Thymus (tissue), 11 donors: ENCODE results near the gene TSPAN15. TPM values are rescaled to one million over a fixed set of nuclear protein-coding genes. Genes with fewer than 3 reads are reported as not detected.

Experiments used
- DNase-seq, 9 donors: peaks; one replicate each; pipeline ENCODE4 v3.0.0-alpha.2; 2013; ENCODE audit warnings: low spot score in 9 of 9, low read depth in 6 of 9, missing footprints in 1 of 9
- H3K27ac ChIP-seq, 2 donors: one replicate each; pipeline ENCODE4 v1.5.1; 2013; ENCODE audit warnings: control low read depth in 1 of 2, low read depth in 1 of 2, low read length in 1 of 2, mild to moderate bottlenecking in 1 of 2, moderate library complexity in 1 of 2
- H3K27me3 ChIP-seq, 2 donors: one replicate each; pipeline ENCODE4 v1.5.1; 2013; ENCODE audit warnings: low read length in 1 of 2; ENCODE audit not compliant: control insufficient read depth in 2 of 2, insufficient read depth in 1 of 2
- H3K36me3 ChIP-seq, 2 donors: one replicate each; pipeline ENCODE4 v1.5.1; 2013; ENCODE audit warnings: low read length in 1 of 2, mild to moderate bottlenecking in 1 of 2, moderate library complexity in 1 of 2; ENCODE audit not compliant: control insufficient read depth in 2 of 2, insufficient read depth in 2 of 2
- H3K4me1 ChIP-seq, 2 donors: one replicate each; pipeline ENCODE4 v1.5.1; 2013; ENCODE audit warnings: low read length in 2 of 2; ENCODE audit not compliant: control insufficient read depth in 2 of 2, insufficient read depth in 2 of 2
- H3K4me3 ChIP-seq, 2 donors: one replicate each; pipeline ENCODE4 v1.5.1; 2013; ENCODE audit warnings: low read length in 2 of 2, control low read depth in 1 of 2, mild to moderate bottlenecking in 1 of 2
- H3K9me3 ChIP-seq, 2 donors: one replicate each; pipeline ENCODE4 v1.5.1; 2013; ENCODE audit warnings: low read length in 1 of 2, mild to moderate bottlenecking in 1 of 2; ENCODE audit not compliant: control insufficient read depth in 2 of 2, insufficient read depth in 1 of 2
- WGBS: extraction: QIAGEN DNeasy Blood & Tissue Kit; methylation state at CpG from one replicate; pipeline ENCODE4 v1.1.7; 2013; 5-methylcytosine and 5-hydroxymethylcytosine counted together
- polyA plus RNA-seq: library from polyadenylated mRNA; stranded (reverse); fragments of 200-250 nt; gene quantifications from one replicate; pipeline ENCODE4 v1.2.3, GENCODE V29; 2013
- total RNA-seq: library from RNA; stranded (reverse); fragments of 120-200 nt; gene quantifications from one replicate; pipeline ENCODE4 v1.2.4, GENCODE V29; 2013
- donor health status: healthy.

Gene TSPAN15
- total and polyA plus RNA-seq, 2 donors: 9.7 to 13.2 TPM

DNA sequence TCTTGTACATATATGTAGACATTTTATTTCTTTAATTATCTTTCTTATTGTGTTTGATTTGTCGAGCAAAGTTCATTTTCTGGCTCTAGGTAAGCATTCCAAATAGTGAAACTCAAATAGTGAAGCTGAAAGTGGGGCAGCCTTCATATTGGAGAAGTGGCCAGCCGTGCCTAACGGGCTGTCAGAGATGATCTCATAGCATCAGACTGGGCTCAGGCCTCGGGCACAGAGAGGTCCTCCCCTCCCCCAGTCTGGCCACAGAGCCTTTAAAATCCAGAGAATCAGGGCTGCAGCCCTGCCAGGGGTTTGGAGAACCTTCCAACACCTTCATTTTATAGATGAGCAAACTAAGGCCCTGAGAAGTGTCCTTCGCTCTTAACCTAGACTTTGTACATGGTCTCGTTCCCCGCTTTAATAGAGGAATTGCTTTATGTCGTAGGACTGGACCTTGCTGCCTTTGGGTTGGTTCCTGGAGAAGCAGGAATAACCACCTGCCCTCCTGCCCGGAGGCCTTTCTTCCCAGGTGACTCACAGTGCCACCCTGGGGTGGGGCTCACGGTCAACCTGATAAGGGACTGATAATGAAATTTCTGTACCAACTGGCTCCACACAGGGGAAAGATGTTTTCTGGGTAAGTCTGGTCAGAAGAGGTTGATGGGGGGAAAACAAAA, 7.3 kb downstream of the TSPAN15 start:
- Histone ChIP-seq H3K4me1 (peaks cover 0 to 13% of the 10 kb centered on the region in 2 donors), H3K4me3 (no peak overlapping the region)
- 97% methylated on average over 10 of the region's 10 CpGs for WGBS

DNA sequence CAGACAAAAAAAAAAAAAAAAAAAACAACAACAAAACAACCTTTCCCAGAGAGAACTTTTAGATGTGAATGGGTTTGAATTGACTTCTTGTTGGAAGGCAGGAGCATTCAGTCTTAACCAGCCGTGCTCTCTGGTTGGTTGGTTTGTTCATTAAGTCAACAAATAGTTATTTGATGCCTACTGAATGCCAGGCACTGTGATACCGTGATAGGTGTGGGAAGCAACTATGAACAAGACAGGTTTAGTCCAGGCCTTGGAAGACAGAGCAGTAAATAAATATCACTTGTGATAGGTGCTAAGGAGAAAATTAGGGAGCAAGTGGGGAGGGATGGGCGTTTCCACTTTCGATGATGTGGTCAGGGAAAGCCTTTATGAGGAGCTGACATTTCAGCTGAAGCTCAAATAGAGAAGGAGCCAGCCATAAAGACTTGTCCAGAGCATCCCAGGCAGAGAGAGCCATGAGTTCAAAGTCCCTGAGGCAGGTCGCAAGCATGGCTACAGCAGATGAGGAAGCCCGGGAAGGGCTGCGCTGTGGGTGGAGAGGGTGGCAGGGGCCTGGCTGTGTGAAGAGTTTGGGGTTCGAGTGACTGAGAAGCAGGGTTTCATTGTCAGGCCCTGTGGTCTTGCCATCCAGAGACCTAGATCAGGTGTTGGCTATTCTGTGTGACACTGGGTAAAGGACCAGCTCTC, 8.0 kb downstream of the TSPAN15 start:
- Histone ChIP-seq H3K4me3 (no peak overlapping the region), H3K27me3 (no peaks in the 10 kb centered on the region), H3K36me3 (no peaks in the 10 kb centered on the region), H3K27ac (no peak overlapping the region), H3K4me1 (peaks cover 0 to 18% of the 10 kb centered on the region in 2 donors), H3K9me3 (no peaks in the 10 kb centered on the region)
- no peak for DNase-seq
- 87% methylated on average over 8 of the region's 8 CpGs for WGBS

More for the DNA sequence above, 7.3 kb downstream of the TSPAN15 start:
- Histone ChIP-seq H3K36me3 (no peaks in the 10 kb centered on the region), H3K9me3 (no peaks in the 10 kb centered on the region), H3K27me3 (no peaks in the 10 kb centered on the region), H3K27ac (no peak overlapping the region)
- DNase-seq: no peak

DNA sequence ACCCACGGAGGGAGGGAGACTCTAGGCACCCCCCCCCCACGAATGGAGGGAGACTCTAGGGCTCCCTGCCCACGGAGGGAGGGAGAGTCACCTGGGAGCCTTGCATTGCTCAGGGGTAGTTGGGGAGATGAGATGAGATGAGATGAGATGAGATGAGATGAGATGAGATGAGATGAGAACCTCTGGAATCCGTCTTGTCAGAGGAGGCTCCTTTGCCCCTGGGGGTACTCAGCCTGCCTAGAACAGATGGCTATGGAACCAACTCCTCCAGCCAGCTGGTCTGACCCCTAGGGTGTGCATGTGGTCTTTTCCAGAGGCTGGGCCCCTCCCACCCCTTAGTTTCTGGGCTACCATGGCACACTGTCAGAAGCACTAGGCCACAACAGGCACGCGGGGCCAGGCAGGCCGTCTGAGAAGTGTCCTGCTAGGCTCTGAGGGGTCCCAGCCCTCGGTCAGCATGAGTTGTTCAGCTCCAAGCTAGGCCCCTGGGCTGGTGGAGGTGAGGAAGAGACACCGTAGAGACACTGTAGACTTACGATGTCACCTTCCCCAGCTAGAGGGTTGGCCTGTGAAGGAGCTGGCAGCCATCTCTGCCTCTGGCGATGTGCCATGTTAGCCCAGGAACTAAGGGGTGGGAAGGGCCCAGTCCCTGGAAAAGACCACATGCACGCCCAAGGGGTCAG, 8.8 kb downstream of the TSPAN15 start:
- 92% methylated on average over 12 of the region's 12 CpGs for WGBS
- no peaks in the 10 kb centered on the region for H3K9me3 ChIP-seq
- H3K27ac ChIP-seq: peak overlapping the region in 1 of 2 donors; percentile 34
- H3K27me3 ChIP-seq: no peaks in the 10 kb centered on the region
- peaks cover 0 to 26% of the 10 kb centered on the region in 2 donors for H3K4me1 ChIP-seq
- no peak for DNase-seq
- H3K4me3 ChIP-seq: no peak overlapping the region
- no peaks in the 10 kb centered on the region for H3K36me3 ChIP-seq

DNA sequence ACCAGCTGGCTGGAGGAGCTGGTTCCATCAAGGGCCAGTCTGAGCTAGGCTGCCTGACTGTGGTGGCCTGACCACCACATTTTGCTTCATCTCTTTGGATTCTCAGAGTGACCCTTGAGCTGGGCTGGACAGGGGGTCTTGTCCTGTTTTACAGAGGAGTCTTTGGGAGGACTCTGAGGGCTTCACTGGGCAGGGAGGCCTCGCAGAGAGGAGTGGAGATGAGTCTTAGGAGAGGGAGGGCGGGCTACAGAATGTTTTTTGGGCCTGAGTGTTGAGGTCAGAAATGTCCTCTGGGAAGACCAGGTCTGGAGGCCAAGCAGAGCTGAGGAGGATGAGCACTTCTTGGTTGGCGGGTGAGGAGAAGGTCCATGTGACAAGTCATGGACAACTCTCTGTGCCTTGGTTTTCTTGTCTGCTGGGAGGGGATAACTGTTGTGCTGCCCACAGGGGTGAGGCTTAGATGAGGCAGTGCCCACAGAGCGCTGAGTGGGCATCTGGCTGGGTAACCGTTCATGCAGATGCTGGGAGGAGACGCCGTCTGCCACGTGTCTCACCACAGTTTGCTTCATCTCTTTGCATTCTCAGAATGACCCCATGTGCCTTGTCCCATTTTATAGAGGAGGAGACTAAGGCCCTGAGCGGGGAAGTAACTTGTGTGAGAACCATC, 9.4 kb downstream of the TSPAN15 start:
- no peaks in the 10 kb centered on the region for H3K27me3 ChIP-seq
- no peaks in the 10 kb centered on the region for H3K9me3 ChIP-seq
- H3K27ac ChIP-seq: peak overlapping the region in 1 of 2 donors; percentile 34
- WGBS: 95% methylated on average over 9 of the region's 9 CpGs
- no peak for DNase-seq
- H3K36me3 ChIP-seq: no peaks in the 10 kb centered on the region
- H3K4me3 ChIP-seq: no peak overlapping the region
- peaks cover 0 to 32% of the 10 kb centered on the region in 2 donors for H3K4me1 ChIP-seq

DNA sequence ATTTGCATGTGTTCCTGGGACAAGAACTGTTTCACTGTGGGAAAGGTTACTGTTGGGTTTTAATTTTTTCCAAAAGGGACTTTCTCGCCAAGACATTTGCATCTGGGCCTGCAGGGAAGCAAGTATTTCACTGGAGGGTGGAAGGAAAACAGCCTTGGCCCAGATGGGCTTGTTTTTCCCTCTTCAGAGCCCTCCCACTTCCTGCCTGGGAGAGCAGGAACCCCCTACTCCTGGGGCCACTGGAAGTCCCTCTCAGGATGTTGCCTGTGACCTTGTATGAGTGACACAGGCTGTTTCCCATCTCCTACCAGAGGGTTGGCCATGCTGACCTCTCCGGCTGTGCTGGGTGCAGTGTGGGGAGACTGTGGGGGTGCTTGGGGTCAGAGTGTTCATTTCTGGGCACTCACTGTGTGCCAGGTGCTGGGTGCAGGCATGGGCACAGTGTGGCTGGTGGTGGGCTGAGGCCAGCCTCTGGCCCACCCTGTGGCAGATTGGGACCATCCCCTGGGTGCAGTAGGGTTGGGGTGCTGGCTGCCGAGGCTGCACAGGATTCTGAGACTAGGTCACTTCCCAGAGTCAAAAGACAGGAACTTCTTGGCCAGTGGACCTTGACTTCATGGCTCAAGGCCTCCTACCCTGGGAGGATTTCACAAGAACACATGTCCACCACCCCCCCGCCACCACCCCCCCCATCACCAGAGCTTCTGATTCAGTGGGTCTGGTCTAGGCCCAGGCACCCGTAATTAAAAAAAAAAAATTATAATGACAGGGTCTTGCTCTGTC, 10.2 kb downstream of the TSPAN15 start:
- Histone ChIP-seq H3K9me3 (no peaks in the 10 kb centered on the region), H3K4me1 (peaks cover 0 to 32% of the 10 kb centered on the region in 2 donors), H3K27me3 (no peaks in the 10 kb centered on the region), H3K27ac (no peak overlapping the region), H3K36me3 (no peaks in the 10 kb centered on the region), H3K4me3 (no peak overlapping the region)
- WGBS: 97% methylated on average over 5 of the region's 5 CpGs
- no peak for DNase-seq

DNA sequence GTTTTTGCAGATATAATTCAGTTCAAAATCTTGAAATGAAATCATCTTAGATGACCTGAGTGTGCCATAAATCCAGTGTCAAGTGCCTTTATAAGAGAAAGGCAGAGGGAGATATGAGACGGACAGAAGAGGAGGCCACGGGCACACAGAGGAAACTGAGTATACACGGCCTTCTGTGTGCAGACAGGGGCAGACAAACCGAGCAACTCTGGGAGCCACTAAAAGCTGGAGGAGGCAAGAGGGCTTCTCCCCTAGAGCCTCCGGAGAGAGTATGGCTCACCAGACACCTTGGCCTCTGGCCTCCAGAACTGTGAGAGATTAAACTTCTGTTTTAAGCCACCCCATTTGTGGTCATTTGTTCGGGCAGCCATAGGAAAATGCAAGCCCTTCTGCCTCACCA, 12.6 kb downstream of the TSPAN15 start:
- no peaks in the 10 kb centered on the region for H3K9me3 ChIP-seq
- H3K27ac ChIP-seq: no peak overlapping the region
- no peak for DNase-seq
- H3K36me3 ChIP-seq: no peaks in the 10 kb centered on the region
- H3K4me3 ChIP-seq: no peak overlapping the region
- no peaks in the 10 kb centered on the region for H3K27me3 ChIP-seq
- H3K4me1 ChIP-seq: peaks cover 0 to 35% of the 10 kb centered on the region in 2 donors
- 76% methylated on average over 6 of the region's 6 CpGs for WGBS

DNA sequence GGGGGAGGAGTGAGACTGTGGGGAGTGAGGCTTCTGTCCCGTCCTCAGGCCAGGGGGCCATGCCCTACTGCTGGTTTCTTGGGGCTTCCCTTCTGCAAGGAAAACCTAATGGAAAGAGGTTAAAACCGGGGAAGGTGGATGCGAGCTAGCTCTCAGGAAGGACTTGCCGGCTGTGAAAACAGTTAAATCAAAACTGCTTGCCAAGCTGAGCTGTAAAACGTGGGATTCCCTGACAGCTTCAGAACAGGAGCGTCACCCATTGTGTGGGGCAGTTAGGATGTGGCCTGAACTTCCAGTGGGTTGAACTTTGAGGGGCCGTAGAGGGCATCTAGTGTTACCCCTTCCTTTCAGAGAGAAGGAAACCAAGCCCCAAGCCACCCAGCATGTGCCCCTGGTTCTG, 13.1 kb downstream of the TSPAN15 start:
- H3K4me1 ChIP-seq: peaks cover 0 to 35% of the 10 kb centered on the region in 2 donors
- no peak for DNase-seq

DNA sequence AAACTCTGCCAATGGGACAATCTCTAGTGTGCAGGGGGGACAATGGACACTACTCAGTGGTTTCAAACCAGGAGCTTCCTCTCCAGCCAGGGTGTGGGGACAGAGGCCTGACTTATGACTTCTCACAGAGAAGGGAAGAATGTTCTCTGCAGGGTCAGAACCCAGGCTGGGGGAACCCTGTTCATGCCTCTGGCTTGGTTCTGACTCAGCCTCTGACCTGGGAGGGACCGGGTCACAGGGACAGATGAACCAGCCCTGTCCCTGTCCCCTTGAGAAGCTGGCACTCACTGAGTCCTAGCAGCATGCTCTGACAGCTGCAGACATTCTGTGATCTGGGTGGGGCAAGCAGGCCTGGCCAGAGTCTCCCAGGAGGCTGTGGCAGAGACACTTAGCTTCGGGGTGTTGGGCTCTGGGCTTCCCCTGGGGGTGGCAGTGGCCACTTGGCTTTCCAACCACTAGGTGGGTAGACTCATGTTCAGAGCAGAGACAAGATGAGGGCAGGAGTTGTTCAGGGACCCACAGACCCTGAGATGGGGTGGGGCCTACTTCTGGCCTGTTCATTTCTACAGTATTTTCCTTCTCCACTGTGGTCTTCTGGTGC, 13.6 kb downstream of the TSPAN15 start:
- Histone ChIP-seq H3K27ac (no peak overlapping the region), H3K9me3 (no peaks in the 10 kb centered on the region), H3K4me3 (no peak overlapping the region), H3K4me1 (peaks cover 0 to 35% of the 10 kb centered on the region in 2 donors), H3K27me3 (no peaks in the 10 kb centered on the region), H3K36me3 (no peaks in the 10 kb centered on the region)
- whole genome bisulfite sequencing: 87% methylated on average over 2 of the region's 2 CpGs
- no peak for DNase-seq

More for the DNA sequence above, 13.1 kb downstream of the TSPAN15 start:
- 88% methylated on average over 7 of the region's 7 CpGs for WGBS
- Histone ChIP-seq H3K4me3 (no peak overlapping the region), H3K36me3 (no peaks in the 10 kb centered on the region), H3K27ac (no peak overlapping the region), H3K9me3 (no peaks in the 10 kb centered on the region), H3K27me3 (no peaks in the 10 kb centered on the region)
